HEK293 (cell line): Measurements from ENCODE around the gene ATRAID.

ENCODE experiments used
- ATF2 ChIP-seq: fragments of 450-650 bp; formaldehyde crosslinking; IDR thresholded peaks from 2 replicates; pipeline ENCODE4 v1.5.1; 2016; ENCODE audit warnings: missing biosample characterization, missing genetic modification characterization, low read depth
- GLI2 ChIP-seq: fragments of 450-650 bp; formaldehyde crosslinking; IDR thresholded peaks from 2 replicates; pipeline ENCODE4; 2017; ENCODE audit warnings: missing biosample characterization, missing genetic modification characterization, low read depth, borderline replicate concordance
- HIC1 ChIP-seq: fragments of 450-650 bp; formaldehyde crosslinking; IDR thresholded peaks from 2 replicates; pipeline ENCODE4 v1.5.1; 2016; ENCODE audit warnings: missing biosample characterization, missing genetic modification characterization
- KLF10 ChIP-seq: fragments of 450-650 bp; IDR thresholded peaks from 2 replicates; pipeline ENCODE4 v1.5.1; 2018; ENCODE audit warnings: missing biosample characterization, mild to moderate bottlenecking, missing genetic modification characterization
- MEIS1 ChIP-seq: sonication (generic); formaldehyde crosslinking; IDR thresholded peaks from 2 replicates; pipeline ENCODE4 v1.8.1; 2022; ENCODE audit warnings: missing genetic modification reagents, mild to moderate bottlenecking, borderline replicate concordance
- REPIN1 ChIP-seq: fragments of 450-650 bp; formaldehyde crosslinking; IDR thresholded peaks from 2 replicates; pipeline ENCODE4 v1.5.1; 2017; ENCODE audit warnings: missing biosample characterization, missing genetic modification characterization, low read depth
- REST ChIP-seq: fragments of 450-650 bp; formaldehyde crosslinking; IDR thresholded peaks from 2 replicates; pipeline ENCODE4 v1.5.1; 2016; ENCODE audit warnings: missing biosample characterization, missing genetic modification characterization
- WT1 ChIP-seq: fragments of 450-650 bp; formaldehyde crosslinking; IDR thresholded peaks from 2 replicates; pipeline ENCODE4 v1.5.1; 2016; ENCODE audit warnings: missing biosample characterization, missing genetic modification characterization
- ZBTB10 ChIP-seq: fragments of 450-650 bp; formaldehyde crosslinking; IDR thresholded peaks from 2 replicates; pipeline ENCODE4 v1.5.1; 2016; ENCODE audit warnings: missing biosample characterization, missing genetic modification characterization
- ZBTB21 ChIP-seq: fragments of 450-650 bp; formaldehyde crosslinking; IDR thresholded peaks from 2 replicates; pipeline ENCODE4 v1.5.1; 2017; ENCODE audit warnings: missing biosample characterization, missing genetic modification characterization
- ZNF138 ChIP-seq: fragments of 450-650 bp; formaldehyde crosslinking; IDR thresholded peaks from 2 replicates; pipeline ENCODE4 v1.5.1; 2016; ENCODE audit warnings: missing biosample characterization, missing genetic modification characterization, borderline replicate concordance
- ZNF2 ChIP-seq: fragments of 450-650 bp; formaldehyde crosslinking; IDR thresholded peaks from 2 replicates; pipeline ENCODE4 v1.5.1; 2016; ENCODE audit warnings: missing biosample characterization, missing genetic modification characterization
- ZNF280D ChIP-seq: fragments of 450-650 bp; formaldehyde crosslinking; IDR thresholded peaks from 2 replicates; pipeline ENCODE4 v1.5.1; 2016; ENCODE audit warnings: missing biosample characterization, missing genetic modification characterization
- ZNF302 ChIP-seq: fragments of 450-650 bp; formaldehyde crosslinking; IDR thresholded peaks from 2 replicates; pipeline ENCODE4 v1.5.1; 2016; ENCODE audit warnings: missing biosample characterization, missing genetic modification characterization, low read depth
- ZNF354C ChIP-seq: fragments of 450-650 bp; formaldehyde crosslinking; IDR thresholded peaks from 2 replicates; pipeline ENCODE4 v1.5.1; 2016; ENCODE audit warnings: missing biosample characterization, missing genetic modification characterization, low read depth, borderline replicate concordance
- ZNF398 ChIP-seq: fragments of 450-650 bp; formaldehyde crosslinking; IDR thresholded peaks from 2 replicates; pipeline ENCODE4 v1.5.1; 2017; ENCODE audit warnings: missing biosample characterization, missing genetic modification characterization
- ZNF423 ChIP-seq: fragments of 450-650 bp; formaldehyde crosslinking; IDR thresholded peaks from 2 replicates; pipeline ENCODE4 v1.5.1; 2016; ENCODE audit warnings: missing biosample characterization, missing genetic modification characterization
- ZNF449 ChIP-seq: fragments of 450-650 bp; formaldehyde crosslinking; IDR thresholded peaks from 2 replicates; pipeline ENCODE4 v1.5.1; 2017; ENCODE audit warnings: missing biosample characterization, mild to moderate bottlenecking, missing genetic modification characterization, moderate library complexity
- ZNF530 ChIP-seq: fragments of 450-650 bp; formaldehyde crosslinking; IDR thresholded peaks from 2 replicates; pipeline ENCODE4 v1.5.1; 2016; ENCODE audit warnings: low read depth, missing biosample characterization, missing genetic modification characterization
- ZNF792 ChIP-seq: fragments of 450-650 bp; formaldehyde crosslinking; IDR thresholded peaks from 2 replicates; pipeline ENCODE4 v1.5.1; 2016; ENCODE audit warnings: missing biosample characterization, missing genetic modification characterization
- ZSCAN23 ChIP-seq: fragments of 450-650 bp; formaldehyde crosslinking; IDR thresholded peaks from 2 replicates; pipeline ENCODE4 v1.5.1; 2016; ENCODE audit warnings: missing biosample characterization, missing genetic modification characterization

The ATRAID gene

GRCh38 chr2:27264753-27265535 is 53.1 kb downstream of the ATRAID start (continued):
- TF ChIP-seq HIC1, result peak; percentile 94
- no peak for TF ChIP-seq ZNF138 (tag by site-specific recombination)
- TF ChIP-seq REST, result no peak
- TF ChIP-seq ZNF530 (tag by site-specific recombination), result no peak
- no peak for TF ChIP-seq ZNF792 (tag by site-specific recombination)
- no peak for TF ChIP-seq ZSCAN23
- TF ChIP-seq ZNF2 (tag by site-specific recombination), result peak; percentile 28; the same call in 1 of the 2 replicates
- TF ChIP-seq ZNF302 (tag by site-specific recombination), result no peak
- peak; percentile 39; the same call in 1 of the 2 replicates for TF ChIP-seq ZBTB21 (tag by site-specific recombination)
- TF ChIP-seq WT1, result no peak
- no peak for TF ChIP-seq GLI2 (tag by site-specific recombination)
- TF ChIP-seq REPIN1 (tag by site-specific recombination), result no peak
- TF ChIP-seq MEIS1, result no peak
- TF ChIP-seq ZBTB10, result peak; percentile 72
- TF ChIP-seq KLF10 (tag by site-specific recombination), result no peak; the same call in 1 of the 2 replicates
- TF ChIP-seq ZNF423, result 0 out of 2 replicates have a peak, but pooled peaks have one; percentile 18
- 0 out of 2 replicates have a peak, but pooled peaks have one; percentile 34 for TF ChIP-seq ZNF449 (tag by site-specific recombination)
- no peak for TF ChIP-seq ZNF280D (tag by site-specific recombination)
- TF ChIP-seq ZNF354C, result no peak
- no peak for TF ChIP-seq ZNF398 (tag by site-specific recombination)
- 0 out of 2 replicates have a peak, but pooled peaks have one; percentile 31 for TF ChIP-seq ATF2 (tag by site-specific recombination)
